HG03439 (cell line): ENCODE measurements around the gene PNP.
"Not testable (repeated sequence)": the region's sequence is repeated elsewhere in the genome, so short reads cannot be mapped to it uniquely, and the experiment has no call there.

Experiments
- ATAC-seq: cut with Tn5 transposase; IDR thresholded peaks from one replicate; pipeline ENCODE4 v1.9.1; 2021; ENCODE audit warnings: mild to moderate bottlenecking, moderate library complexity; ENCODE audit not compliant: unreplicated experiment

The PNP gene

DNA sequence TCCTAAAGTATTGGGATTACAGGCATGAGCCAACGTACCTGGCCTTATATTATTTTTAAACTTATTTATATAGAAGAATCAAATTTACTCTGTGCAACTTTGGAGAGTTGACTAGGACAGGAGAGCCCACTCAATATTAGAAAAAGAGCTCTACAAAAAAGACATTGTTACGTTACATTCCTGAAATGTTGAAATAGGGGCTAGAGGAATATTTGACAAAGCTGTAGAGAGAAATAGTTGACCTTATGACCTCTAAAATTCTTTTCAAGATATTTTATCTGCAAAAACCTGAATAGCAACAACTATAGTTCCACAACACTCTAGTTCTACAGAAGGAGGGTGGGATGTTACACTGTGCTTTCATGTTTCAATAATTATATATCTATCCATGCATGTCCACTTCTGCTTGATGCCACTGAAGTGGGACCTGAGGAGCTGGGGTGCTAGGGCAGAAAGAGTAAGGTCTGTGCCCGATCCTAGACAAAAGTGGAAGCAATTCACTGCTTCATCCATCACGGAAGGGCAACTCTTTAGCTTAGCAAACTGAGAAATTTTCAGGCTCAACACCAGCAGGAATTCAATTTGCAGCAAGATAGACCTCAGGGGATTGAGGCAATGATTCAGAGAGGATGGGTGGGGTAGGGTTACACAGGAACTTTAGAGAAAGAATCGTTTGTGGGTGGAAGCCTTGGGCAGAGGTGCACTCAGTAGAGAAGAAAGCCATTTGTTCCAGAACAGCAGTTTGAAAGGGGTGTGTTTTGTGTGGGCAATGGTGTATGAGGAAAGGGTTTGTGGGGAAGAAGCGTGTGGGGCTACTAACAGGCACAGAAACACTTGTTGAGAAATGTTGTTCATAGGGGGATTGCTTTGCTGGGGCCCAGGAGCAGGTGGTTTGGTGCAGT, 20.1 kb downstream of the PNP start:
- ATAC-seq = no peak

DNA sequence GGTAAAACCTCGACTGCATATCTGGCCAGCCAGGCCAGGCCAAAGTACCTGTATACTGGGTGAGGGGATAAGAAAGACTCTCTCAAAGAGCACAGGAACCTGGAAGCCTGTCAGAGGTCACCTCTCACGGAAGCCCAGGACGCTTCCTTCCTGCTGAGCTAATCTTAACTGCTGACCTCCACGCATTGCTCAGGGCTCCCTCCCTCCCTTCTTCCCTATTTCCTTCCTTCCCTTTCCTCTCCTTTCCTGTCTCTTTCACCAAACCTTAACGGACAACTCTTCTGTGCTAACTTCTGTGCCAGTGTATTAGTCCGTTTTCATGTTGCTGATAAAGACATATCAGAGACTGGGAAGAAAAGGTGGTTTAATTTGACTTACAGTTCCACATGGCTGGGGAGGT, 21.4 kb downstream of the PNP start:
- ATAC-seq = no peak

DNA sequence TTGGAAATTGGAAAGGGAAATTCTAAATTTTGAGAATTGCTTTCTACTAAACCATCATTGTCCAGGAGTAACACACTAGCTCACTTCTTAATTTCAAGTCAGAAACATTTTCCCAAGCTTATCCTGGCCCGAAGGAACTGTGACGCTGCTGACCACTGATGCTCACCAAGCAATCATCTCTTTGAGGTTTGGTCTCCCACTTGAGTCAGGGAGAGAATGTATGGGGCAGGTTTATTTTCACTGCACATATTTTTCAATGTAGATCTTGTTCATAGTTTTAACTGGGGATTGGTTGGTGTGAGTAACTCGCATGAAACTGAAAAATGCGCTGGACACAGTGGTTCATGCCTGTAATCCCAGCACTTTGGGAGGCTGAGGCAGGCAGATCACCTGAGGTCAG, 23.3 kb downstream of the PNP start:
- no peak for ATAC-seq

DNA sequence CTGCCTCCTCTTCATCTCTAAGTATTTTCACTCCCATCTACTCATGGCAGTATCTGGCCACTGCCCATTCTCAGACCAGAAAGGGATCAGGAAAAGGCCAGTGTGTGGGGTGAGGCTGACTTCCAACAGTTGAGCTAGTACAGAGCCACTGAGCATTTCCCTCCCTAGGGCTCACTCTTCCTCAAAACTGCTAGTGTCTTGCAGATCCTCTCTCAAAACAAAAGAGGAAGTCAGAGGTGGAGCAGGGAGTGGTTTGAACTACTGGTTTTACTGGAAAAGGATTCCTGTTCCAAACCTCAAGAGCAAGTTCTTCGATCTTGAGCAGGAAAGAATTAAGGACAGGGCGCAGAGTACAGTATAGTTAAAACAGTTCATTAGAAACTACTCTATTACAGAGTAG, 24.4 kb downstream of the PNP start:
- ATAC-seq = no peak

DNA sequence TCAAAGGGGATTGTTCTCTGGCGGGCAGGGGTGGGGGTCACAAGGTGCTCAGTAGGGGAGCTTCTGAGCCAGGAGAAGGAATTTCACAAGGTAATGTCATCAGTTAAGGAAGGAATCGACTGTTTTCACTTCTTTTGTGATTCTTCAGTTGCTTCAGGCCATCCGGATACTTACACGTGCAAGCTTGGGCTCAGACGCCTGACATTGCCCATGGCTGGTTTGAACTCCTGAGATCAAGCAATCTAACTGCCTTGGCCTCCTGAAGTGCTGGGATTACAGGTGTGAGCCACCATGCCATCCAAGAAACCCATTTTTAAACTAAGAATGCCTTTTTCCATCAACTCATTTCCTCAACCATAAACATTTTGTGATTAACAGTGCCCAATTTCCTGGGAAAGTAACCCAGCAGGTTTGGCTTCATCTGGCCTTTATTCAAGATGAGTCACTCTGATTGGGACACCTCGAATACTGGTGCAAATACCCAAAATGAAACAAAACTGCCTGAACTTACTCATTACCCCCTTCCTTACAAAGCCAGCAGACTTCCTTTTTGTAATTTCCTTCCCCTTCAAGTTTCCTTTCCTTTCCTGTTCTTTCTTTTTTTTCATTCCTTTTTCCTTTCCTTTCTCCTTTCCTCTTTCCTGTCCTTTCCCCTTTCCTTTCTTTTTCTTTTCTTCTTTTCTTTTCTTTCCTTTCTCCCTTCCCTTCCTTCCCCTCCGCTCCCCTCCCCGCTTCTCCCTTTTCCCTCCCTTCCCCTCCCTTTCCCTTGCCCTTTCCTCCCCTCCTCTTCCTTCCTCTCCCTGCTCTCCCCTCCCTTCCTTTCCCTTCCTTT, 25.9 kb downstream of the PNP start:
- ATAC-seq = no peak

DNA sequence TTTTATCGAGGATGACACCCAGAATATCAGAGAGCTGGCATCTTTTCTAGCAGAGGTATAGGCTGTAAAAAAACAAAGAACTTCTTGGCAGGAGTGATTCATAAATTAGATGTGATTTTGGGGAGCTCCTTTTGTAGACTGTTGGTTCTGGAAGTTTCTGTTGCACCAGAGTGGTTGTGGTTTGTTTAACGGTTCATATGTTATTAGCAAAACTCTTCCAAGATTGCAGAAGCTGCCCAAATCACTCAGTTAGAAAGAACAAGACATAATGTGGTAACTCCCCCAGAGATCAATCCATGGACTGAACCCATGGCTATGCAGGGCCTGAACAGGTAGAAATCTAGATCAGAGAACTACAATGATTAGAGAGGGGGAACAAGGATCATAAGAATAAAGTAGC, 29.4 kb downstream of the PNP start:
- ATAC-seq = no peak

DNA sequence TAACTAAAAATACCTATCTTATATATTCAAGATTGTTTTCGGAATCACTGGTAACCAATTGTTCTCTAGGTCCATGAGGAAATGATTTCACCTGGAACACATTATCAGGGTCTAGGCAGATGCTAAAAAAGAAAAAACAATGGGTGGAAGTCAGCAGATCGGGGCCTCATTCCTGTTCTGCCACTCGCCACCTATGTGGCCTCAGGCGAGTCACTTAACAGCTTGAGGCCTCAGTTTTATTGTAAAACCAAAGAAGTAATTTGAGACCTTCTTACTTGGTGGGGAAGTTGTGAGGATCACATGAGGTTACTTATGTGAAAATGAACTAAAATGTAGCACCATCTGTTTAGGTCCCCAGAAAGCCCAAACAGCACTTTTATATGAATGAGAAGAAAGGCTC, 29.9 kb downstream of the PNP start:
- ATAC-seq = no peak

DNA sequence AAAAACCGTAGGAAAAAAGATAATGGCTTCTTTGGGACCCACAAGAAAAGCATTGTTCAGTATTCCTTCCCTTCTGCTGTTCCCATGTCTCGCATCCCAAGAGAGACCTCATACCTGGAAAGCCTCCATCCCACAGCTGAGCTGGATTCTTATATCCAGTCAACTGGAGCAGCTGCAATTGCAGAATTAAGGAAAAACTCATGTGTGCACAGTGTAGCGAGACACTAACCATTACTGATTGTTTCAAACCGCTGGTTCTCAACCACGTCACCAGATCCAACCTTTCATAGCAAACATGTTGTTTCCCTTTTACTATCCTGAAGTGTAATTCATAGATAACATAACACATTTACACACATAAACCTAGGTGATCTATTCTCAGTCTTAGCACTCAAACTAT, 30.7 kb downstream of the PNP start:
- ATAC-seq = no peak

DNA sequence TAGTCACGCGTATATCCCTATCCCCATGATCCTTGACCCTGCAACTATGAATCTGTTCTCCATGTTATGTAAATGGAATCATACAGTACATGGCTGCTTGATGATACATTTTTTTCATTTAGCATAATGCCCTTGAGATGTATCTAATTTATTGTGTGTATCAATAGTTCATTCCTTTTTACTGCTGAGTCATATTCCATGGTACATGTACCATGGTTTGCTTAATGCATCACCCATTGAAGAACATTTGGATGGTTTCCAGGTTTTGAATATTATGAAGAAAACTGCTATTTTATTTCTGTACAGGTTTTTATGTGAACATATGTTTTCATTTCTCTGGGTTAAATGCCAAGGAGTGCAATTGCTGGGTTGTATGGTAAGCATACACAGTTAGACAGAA, 32.1 kb downstream of the PNP start:
- no peak for ATAC-seq

DNA sequence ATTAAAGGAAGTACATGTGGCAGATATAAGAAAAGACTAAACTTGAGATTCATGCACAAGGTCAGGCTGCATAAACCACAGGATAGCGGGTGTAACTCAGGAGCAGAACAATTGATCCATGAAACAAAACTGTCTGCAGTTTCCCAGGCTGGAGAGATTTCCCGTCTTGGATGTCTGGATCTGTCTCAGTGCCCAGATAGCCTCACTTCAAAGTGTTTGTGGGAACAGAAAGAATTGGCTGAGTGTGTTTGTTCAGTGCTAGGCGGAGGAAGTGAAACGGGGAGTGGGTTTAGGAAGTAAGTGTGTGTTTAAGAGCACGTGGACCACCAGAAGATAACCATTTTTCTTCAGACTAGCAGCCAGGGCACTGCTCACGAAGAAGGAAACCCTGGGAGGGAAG, 34.7 kb downstream of the PNP start:
- ATAC-seq = no peak

DNA sequence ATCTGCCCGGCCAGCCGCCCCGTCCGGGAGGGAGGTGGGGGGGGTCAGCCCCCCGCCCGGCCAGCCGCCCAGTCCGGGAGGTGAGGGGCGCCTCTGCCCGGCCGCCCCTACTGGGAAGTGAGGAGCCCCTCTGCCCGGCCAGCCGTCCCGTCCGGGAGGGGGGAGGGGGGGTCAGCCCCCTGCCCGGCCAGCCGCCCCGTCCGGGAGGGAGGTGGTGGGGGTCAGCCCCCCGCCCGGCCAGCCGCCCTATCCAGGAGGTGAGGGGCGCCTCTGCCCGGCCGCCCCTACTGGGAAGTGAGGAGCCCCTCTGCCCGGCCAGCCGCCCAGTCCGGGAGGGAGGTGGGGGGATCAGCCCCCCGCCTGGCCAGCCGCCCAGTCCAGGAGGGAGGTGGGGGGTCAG, 37.1 kb downstream of the PNP start:
- ATAC-seq = not testable (repeated sequence)

DNA sequence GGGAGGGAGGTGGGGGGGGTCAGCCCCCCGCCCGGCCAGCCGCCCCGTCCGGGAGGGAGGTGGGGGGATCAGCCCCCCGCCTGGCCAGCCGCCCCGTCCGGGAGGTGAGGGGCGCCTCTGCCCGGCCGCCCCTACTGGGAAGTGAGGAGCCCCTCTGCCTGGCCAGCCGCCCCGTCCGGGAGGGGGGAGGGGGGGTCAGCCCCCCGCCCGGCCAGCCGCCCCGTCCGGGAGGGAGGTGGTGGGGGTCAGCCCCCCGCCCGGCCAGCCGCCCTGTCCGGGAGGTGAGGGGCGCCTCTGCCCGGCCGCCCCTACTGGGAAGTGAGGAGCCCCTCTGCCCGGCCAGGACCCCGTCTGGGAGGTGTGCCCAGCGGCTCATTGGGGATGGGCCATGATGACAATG, 37.5 kb downstream of the PNP start:
- ATAC-seq = not testable (repeated sequence)

DNA sequence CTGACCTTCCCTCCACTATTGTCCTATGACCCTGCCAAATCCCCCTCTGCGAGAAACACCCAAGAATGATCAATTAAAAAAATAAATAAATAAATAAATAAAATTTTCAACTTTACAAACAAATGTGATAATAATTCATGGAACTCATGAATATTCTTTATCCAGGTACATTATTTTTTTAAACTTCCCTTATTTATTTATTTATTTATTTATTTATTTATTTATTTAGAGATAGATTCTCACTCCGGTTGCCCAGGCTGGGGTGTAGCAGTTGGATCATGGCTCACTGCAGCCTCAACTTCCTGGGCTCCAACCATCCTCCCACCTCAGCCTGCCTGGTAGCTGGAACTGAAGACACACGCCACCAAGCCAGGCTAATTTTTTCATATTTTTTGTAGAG, 38.3 kb downstream of the PNP start:
- ATAC-seq = not testable (repeated sequence)

DNA sequence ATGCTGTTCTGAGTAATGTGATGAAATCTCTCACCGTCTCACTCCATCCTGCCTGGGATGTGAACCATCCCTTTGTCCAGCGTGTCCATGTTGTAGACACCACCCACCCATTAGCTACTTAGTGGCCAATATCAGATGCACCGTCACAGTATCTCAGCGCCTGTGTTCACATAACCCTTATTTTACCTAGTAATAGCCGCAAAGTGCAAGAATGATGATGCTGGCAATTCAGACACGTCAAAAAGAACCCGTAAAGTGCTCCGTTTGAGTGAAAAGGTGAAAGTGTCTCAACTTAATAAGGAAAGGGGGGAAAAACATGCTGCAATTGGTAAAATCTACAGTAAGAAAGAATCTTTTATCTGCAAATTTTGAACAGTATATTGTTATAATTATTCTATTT, 39.2 kb downstream of the PNP start:
- no peak for ATAC-seq

DNA sequence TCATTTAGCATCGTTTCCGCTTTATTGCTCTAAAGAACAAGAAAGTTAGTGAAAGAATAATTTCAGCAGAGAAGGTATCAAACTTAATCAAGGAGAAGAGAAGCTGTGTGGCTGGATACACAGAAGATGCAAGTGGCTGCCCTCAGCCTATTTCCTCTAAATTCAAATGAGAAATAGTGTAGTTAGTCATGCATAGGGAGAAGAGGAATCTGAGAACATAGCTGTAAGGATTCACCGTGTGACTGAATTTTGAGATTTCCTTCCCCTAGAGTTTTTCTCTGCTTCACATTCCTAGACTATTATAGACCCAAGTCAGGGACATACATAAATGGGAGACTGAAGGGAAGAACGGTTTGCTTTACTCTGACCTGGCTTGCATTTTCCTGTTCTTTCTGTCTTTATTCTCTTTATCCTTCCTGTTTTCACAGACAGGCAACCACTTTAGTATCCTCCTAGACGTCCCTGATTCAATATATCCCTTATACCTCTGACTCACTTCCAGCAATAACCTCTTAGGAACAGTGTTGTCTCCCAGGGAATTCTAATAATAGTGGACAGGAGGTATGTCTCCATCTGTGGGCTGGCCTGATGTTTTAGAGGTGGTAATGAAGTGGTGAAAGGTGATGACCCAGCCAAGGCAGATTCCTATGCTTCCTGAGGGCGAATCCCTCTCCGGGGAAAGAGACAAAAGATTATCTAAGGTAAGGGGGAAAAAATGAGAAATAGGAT, 43.1 kb downstream of the PNP start:
- no peak for ATAC-seq

DNA sequence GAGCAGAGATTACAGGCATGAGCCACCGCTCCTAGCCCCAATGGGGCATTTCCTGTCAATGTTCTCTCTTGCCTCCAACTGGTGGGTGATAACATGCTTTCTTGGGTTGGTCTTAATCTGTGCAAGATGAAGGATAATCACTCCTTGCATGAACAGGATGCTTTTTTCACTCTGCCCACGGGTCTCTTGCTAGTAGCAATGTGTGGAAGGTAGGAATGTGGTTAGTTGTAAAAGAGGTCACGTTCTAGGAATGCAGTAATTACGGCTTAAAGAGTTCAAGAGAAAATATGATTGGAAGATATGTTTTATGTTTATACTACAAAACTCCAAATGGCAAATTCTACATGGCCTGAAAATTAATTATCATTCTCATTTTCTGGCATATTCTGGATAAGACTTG, 46.6 kb downstream of the PNP start:
- ATAC-seq = no peak

DNA sequence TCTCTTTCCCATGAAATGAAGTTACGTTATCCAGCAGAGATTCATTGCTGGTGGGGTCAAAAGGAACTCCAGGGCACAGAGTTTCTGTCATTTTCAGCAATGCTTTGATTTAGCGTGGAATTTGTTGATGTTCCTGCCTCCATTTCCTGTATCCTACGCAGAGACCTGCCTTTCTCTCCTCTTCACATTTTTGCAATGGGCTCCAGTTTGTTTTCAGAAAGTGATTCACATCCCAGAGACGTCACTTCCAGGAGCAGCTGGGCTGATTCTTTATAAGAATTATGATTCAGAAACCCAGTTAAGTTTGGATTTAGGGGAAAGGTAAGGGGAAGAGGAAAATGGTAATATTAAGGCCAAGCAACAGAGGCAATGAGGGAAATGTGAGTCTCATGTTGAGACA, 47.7 kb downstream of the PNP start:
- no peak for ATAC-seq

DNA sequence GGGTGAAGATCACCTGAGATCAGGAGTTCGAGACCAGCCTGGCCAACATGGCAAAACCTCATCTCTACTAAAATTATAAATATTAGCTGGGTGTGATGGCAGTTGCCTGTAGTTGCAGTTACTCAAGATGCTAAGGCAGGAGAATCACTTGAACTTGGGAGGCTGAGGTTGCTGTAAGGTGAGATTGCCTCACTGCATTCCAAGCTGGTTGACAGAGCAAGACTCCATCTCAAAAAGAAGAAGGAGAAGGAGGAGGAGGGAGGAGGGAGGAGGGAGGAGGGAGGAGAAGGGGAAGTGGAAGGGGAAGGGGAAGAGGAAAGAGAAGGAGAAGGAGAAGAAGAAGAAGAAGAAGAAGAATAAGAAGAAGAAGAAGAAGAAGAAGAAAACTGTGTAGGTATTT, 53.1 kb downstream of the PNP start:
- no peak for ATAC-seq

DNA sequence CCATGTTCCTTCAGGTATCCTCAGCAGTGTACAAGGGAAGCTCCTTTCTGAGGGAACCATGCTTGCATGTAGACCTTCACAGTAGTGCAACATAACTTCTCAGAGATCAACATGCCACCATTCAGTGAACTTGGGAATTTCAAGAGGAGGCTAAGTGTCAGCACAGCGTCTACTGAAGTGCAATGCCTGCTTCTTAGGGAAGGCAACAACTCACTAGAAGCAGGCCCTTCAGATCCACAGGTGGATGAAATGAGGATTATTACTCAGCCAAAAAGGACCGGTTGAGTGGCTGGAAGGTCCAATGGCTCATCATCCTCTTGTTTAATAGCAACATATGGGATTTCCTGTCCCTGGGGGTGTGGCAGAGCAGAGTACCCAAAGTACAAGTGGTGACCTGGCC, 54.8 kb downstream of the PNP start:
- no peak for ATAC-seq
